ENCODE results near the gene PPP2R5D. TPM values are rescaled to one million over a fixed set of nuclear protein-coding genes. Genes with fewer than 3 reads are reported as not detected.

PPP2R5D gene
- total RNA-seq, 1 experiment from 2014 or later, result 53.5 TPM

DNA sequence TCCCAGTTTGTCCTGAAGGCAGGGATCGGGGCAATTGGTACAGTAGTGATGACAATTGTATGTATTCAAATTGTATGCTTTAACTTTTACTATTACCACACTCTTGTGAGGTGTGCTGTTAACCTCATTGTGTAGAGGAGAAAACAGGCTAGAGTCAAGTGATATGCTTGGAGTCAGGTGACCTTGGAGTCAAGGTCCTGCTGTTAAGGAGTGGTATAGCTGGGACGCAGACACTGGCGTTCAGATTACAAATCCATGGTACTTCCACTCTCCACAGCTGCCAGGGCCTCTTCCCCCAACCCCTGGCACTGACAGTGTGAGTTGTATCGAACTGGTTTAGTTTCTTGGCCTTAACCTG lies 44.6 kb upstream of the PPP2R5D start:
- H3K79me2 ChIP-seq (ENCODE audit: insufficient read depth, low read length), result peaks cover 4% of the 10 kb centered on the region; the same call in 1 of the 2 replicates
- H4K5ac ChIP-seq (ENCODE audit: insufficient read length, low read depth, low read length), result no peak overlapping the region
- H3K4me2 ChIP-seq (ENCODE audit: insufficient read depth, insufficient read length, low read length), result no peak overlapping the region
- no peak overlapping the region for H2AFZ ChIP-seq (ENCODE audit: low read length)
- no peak overlapping the region for H3K27ac ChIP-seq (ENCODE audit: insufficient read length, low read depth, low read length)
- H3K23ac ChIP-seq (ENCODE audit: insufficient read length, low read depth, low read length), result no peak overlapping the region
- H3K4me3 Mint-ChIP-seq, result no peak overlapping the region
- peaks cover 2% of the 10 kb centered on the region for H4K20me1 ChIP-seq (ENCODE audit: control insufficient read depth, insufficient read depth, insufficient read length)
- H3K4me1 ChIP-seq (ENCODE audit: insufficient read depth, low read length), result no peaks in the 10 kb centered on the region
- H2BK5ac ChIP-seq (ENCODE audit: insufficient read length, low read length), result no peak overlapping the region
- H3K27me3 ChIP-seq (ENCODE audit: insufficient read depth, low read length), result no peaks in the 10 kb centered on the region
- no peak overlapping the region for H2BK20ac ChIP-seq (ENCODE audit: low read depth, low read length, poor library complexity, severe bottlenecking)
- H2AK5ac ChIP-seq (ENCODE audit: insufficient read length, low read length), result no peak overlapping the region
- H3K14ac ChIP-seq (ENCODE audit: insufficient read depth, low read length), result no peak overlapping the region
- no peaks in the 10 kb centered on the region for H3K27me3 Mint-ChIP-seq (ENCODE audit: low read depth)
- no CpG with 5 or more reads among the region's 4 CpGs for WGBS (ENCODE audit: extremely low coverage, insufficient read length, low lambda C conversion rate)
- no peaks in the 10 kb centered on the region; a peak in 1 of 5 replicates for H3K9me3 Mint-ChIP-seq
- H2BK12ac ChIP-seq (ENCODE audit: insufficient read length, low read depth, low read length), result no peak overlapping the region
- H3K4me1 Mint-ChIP-seq, result peaks cover 9 to 14% of the 10 kb centered on the region in 2 experiments
- no peaks in the 10 kb centered on the region for H3K9me3 ChIP-seq (ENCODE audit: control insufficient read depth, low read depth, low read length)
- H2BK120ac ChIP-seq (ENCODE audit: low read depth, low read length, poor library complexity, severe bottlenecking), result no peak overlapping the region
- DNase-seq, result no peak
- H3K79me1 ChIP-seq (ENCODE audit: insufficient read depth, low read depth, low read length, poor library complexity, severe bottlenecking), result no peaks in the 10 kb centered on the region
- H3K4ac ChIP-seq (ENCODE audit: low read depth, low read length), result no peak overlapping the region
- peak overlapping the region in 1 of 3 experiments; percentile 59; a peak in 3 of 7 replicates for H3K27ac Mint-ChIP-seq
- no peak overlapping the region for H3K56ac ChIP-seq (ENCODE audit: insufficient read length, low read depth, low read length)
- no peak overlapping the region for H3T11ph ChIP-seq (ENCODE audit: low read length)
- H2BK15ac ChIP-seq (ENCODE audit: low read depth, low read length), result no peak overlapping the region
- H3K23me2 ChIP-seq (ENCODE audit: insufficient read length, low read depth, low read length, poor library complexity, severe bottlenecking), result no peaks in the 10 kb centered on the region
- H3K9ac ChIP-seq (ENCODE audit: extremely low read depth, insufficient read length, low read length), result no peak overlapping the region
- H4K91ac ChIP-seq (ENCODE audit: insufficient read length, low read depth, low read length), result no peak overlapping the region
- H4K8ac ChIP-seq (replicated peaks; ENCODE audit: insufficient read length, low read depth, low read length), result no peak overlapping the region
- H3K36me3 Mint-ChIP-seq (ENCODE audit: insufficient read depth in 1 of 3, low read depth in 3 of 3), result peaks cover 29 to 79% (median 44%) of the 10 kb centered on the region in 3 experiments
- no peak overlapping the region for H3K18ac ChIP-seq (ENCODE audit: insufficient read length, low read depth, low read length)
- TF ChIP-seq CTCF (conservative IDR thresholded peaks at IDR 0.05), result no peak

Measured in H9 (cell line).